H1 (cell line): Measurements from ENCODE around the gene LRRC46. TPM values are rescaled to one million over a fixed set of nuclear protein-coding genes. Genes with fewer than 3 reads are reported as not detected.

Experiments used
- JUN ChIP-seq: IDR thresholded peaks from 2 replicates; pipeline ENCODE4 v1.6.1; 2011; ENCODE audit warnings: low read depth, mild to moderate bottlenecking, improper control_type of control experiment, low read length
- polyA plus RNA-seq, 7 experiments: library from polyadenylated mRNA; depleted of rRNA in 3 of 7; stranded (reverse) in 5 of 7; unstranded in 2 of 7; fragments of >200 nt in 5 of 7; fragments of 200-250 nt in 2 of 7; gene quantifications; 1 replicate in 5 of 7; 2 replicates in 1 of 7; 4 replicates in 1 of 7; pipeline versions ENCODE4 v1.2.1 to v1.2.3, GENCODE V29; 2011 to 2013; ENCODE audit warnings: missing spikeins in 2 of 7, mixed read lengths in 2 of 7
- total RNA-seq: library from RNA; stranded (reverse); fragmentation: NEBNext Ultra II Directional; extraction: Animal tissue kit (Norgen Biotek cat#: 25700); gene quantifications from 2 replicates; pipeline ENCODE4 v1.2.1, GENCODE V29; 2021
- TF ChIP-seq, protein P1 (sequence below): IDR thresholded peaks from 2 replicates; pipeline ENCODE4 v1.6.1; 2011; ENCODE audit warnings: low read depth, mild to moderate bottlenecking, low read length; ENCODE audit not compliant: insufficient read depth

LRRC46 gene
- total and polyA plus RNA-seq, 2 of the 8 experiments (the other 6 are each of a cell fraction or from before 2014, with no cell fraction given) = 0.18 TPM; not detected in 1

DNA sequence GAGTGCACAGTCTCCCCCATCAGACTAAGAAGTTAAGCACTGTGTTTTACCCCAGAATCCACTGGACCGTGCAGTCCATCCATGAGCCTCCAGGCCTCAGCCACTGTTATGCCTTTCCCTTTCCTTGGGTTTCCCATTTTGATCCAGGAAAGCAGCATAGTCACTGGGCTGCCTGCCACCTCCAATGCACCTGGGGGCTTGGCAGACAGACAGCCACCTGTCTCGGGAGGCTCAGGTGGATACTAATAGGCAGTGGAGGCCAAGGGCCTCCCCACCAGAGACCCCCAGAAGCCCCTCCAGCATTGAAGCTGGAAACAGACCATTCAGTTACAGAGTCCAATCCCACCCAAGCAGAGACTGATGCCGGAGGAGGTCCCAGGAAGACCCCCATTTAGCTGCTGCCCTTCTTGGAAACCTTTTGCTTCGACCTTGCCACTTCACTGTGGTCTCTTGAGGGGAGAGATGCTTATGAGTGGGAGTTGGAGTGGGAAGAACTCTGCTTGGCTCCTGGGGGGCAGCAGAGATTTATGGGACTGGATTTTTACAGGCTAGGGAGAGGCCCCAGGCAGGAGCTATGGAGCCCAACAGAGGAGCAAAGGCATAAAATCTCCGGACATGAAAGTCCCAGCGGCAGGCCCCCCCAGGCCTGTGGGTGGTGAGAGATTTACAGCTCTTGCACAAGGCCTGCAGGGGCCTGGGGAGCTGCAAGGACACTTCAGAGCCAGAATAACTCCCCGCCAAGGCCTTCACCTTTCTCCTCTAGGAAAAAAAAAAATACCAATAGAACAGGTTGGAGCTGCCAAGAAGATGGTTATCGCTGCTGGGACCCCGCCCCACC lies 52.3 kb downstream of the LRRC46 start (continued):
- TF ChIP-seq, protein P1, sequence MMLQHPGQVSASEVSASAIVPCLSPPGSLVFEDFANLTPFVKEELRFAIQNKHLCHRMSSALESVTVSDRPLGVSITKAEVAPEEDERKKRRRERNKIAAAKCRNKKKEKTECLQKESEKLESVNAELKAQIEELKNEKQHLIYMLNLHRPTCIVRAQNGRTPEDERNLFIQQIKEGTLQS = no peak
- no peak for TF ChIP-seq JUN
